ENCODE data around the gene ASB7. TPM values are rescaled to one million over a fixed set of nuclear protein-coding genes. Genes with fewer than 3 reads are reported as not detected.

ASB7 gene
- total RNA-seq: 16.3 and 17.3 TPM in 2 replicates

GRCh38 chr15:100602064-100602822 lies at the start of gene ASB7, which contains the start of gene LINS1:
TSS of gene ASB7 (plus strand) at chr15:100602589. CDS start at chr15:100612217, 9,628 bp downstream.
TSS of gene LINS1 (minus strand) at chr15:100602184. CDS start at chr15:100580842, 21,342 bp downstream.

Small RNAs within 50 kb of the gene (small RNA-seq; reads per million reads assigned to genes)
- gene RF00019 (not detected), gene RNU6-181P (not detected)

Other genes with a start within 250 kb of the ASB7 start
- gene CERS3, start 73.6 kb upstream of the ASB7 start, total RNA-seq: under 0.01 TPM in 1 of 2 replicates, not detected in the other
- gene LINS1, start 405 bp upstream of the ASB7 start, total RNA-seq: 14.9 and 20.8 TPM in 2 replicates